Vagina (tissue), 2 donors: ENCODE data around the gene CFAP221. TPM values are rescaled to one million over a fixed set of nuclear protein-coding genes. Genes with fewer than 3 reads are reported as not detected.

Source experiments
- DNase-seq, 2 donors: peaks; one replicate each; pipeline ENCODE4 v3.0.0-alpha.2; 2017; ENCODE audit errors: extremely low spot score in 2 of 2
- H3K27ac ChIP-seq: fragments of 200-600 bp; sonication (generic); one replicate; pipeline ENCODE4 v1.5.1; 2019
- H3K27me3 ChIP-seq: fragments of 200-600 bp; sonication (generic); one replicate; pipeline ENCODE4 v1.5.1; 2019
- H3K36me3 ChIP-seq, 2 donors: fragments of 200-600 bp; sonication (generic); one replicate each; pipeline ENCODE4 v1.5.1; 2017 to 2019
- H3K4me1 ChIP-seq: fragments of 200-600 bp; sonication (generic); one replicate; pipeline ENCODE4 v1.5.1; 2019
- H3K4me3 ChIP-seq, 2 donors: fragments of 200-600 bp; sonication (generic); 1 replicate in 1 of 2; 2 replicates in 1 of 2; pipeline ENCODE4 v1.5.1; 2016 to 2019
- H3K9me3 ChIP-seq: fragments of 200-600 bp; sonication (generic); one replicate; pipeline ENCODE4 v1.5.1; 2019
- CTCF ChIP-seq, 3 experiments: fragments of 450-650 bp in 2 of 3; fragments of 200-600 bp in 1 of 3; sonication (generic) in 1 of 3; IDR thresholded peaks; one replicate each; pipeline ENCODE4 v1.5.1; 2017 to 2019; ENCODE audit warnings: antibody characterized with exemption in 3 of 3, mild to moderate bottlenecking in 2 of 3, moderate library complexity in 2 of 3
- POLR2A ChIP-seq, 2 donors: fragments of 450-650 bp; IDR thresholded peaks; one replicate each; pipeline ENCODE4 v1.6.1; 2017; ENCODE audit warnings: antibody characterized with exemption in 2 of 2, mild to moderate bottlenecking in 2 of 2, moderate library complexity in 2 of 2
- POLR2AphosphoS5 ChIP-seq, 2 donors: sonication (generic); formaldehyde crosslinking; IDR thresholded peaks; one replicate each; pipeline ENCODE4 v1.9.0; 2017; ENCODE audit warnings: antibody characterized with exemption in 2 of 2, mild to moderate bottlenecking in 2 of 2, low read depth in 1 of 2; ENCODE audit not compliant: insufficient read depth in 1 of 2
- intact Hi-C: fragments of 100-400 bp; cut with DNase I; formaldehyde crosslinking; loops from one replicate; pipeline ENCODE4 v1.15.1; 2023
- total RNA-seq: library from RNA; depleted of rRNA; stranded (reverse); fragments of >200 nt; gene quantifications from one replicate; pipeline ENCODE4 v1.2.3, GENCODE V29; 2016

The CFAP221 gene
- total RNA-seq, 1 donor from 2014 or later: 3.9 TPM

GRCh38 chr2:119692310-119692709, 148.1 kb downstream of the CFAP221 start:
- intact Hi-C loops: no loop called here
- no peaks in the 10 kb centered on the region for H3K27me3 ChIP-seq
- H3K9me3 ChIP-seq: no peaks in the 10 kb centered on the region
- no peak overlapping the region for H3K27ac ChIP-seq
- H3K4me3 ChIP-seq: no peak overlapping the region
- DNase-seq: no peak
- peaks cover 11% of the 10 kb centered on the region for H3K4me1 ChIP-seq
- TF ChIP-seq POLR2AphosphoS5 (IDR thresholded peaks at IDR 0.05; ENCODE audit: insufficient read depth in 1 of 2, low read depth in 1 of 2) (no peak), POLR2A (IDR thresholded peaks at IDR 0.05) (no peak), CTCF (IDR thresholded peaks at IDR 0.05) (no peak)
- H3K36me3 ChIP-seq: peaks cover 0 to 20% of the 10 kb centered on the region in 2 donors

- DNase-seq: no peak
- H3K4me3 ChIP-seq: no peak overlapping the region
- no peaks in the 10 kb centered on the region for H3K27me3 ChIP-seq
- no peaks in the 10 kb centered on the region for H3K9me3 ChIP-seq
- TF ChIP-seq CTCF (IDR thresholded peaks at IDR 0.05): no peak
- no peak for TF ChIP-seq POLR2A (IDR thresholded peaks at IDR 0.05)
- no peak for TF ChIP-seq POLR2AphosphoS5 (IDR thresholded peaks at IDR 0.05; ENCODE audit: insufficient read depth in 1 of 2, low read depth in 1 of 2)
- intact Hi-C loops: no loop called here
- H3K27ac ChIP-seq: no peak overlapping the region
- H3K36me3 ChIP-seq: peaks cover 0 to 14% of the 10 kb centered on the region in 2 donors
- peaks cover 11% of the 10 kb centered on the region for H3K4me1 ChIP-seq
Measured at GRCh38 chr2:119692954-119693353, 148.7 kb downstream of the CFAP221 start.

GRCh38 chr2:119693567-119693966, 149.3 kb downstream of the CFAP221 start:
- Histone ChIP-seq H3K9me3 (no peaks in the 10 kb centered on the region), H3K27ac (no peak overlapping the region), H3K27me3 (no peaks in the 10 kb centered on the region), H3K36me3 (peaks cover 0 to 9% of the 10 kb centered on the region in 2 donors), H3K4me1 (peaks cover 11% of the 10 kb centered on the region), H3K4me3 (no peak overlapping the region)
- intact Hi-C loops: no loop called here
- DNase-seq: no peak
- no peak for TF ChIP-seq POLR2A (IDR thresholded peaks at IDR 0.05)
- TF ChIP-seq POLR2AphosphoS5 (IDR thresholded peaks at IDR 0.05; ENCODE audit: insufficient read depth in 1 of 2, low read depth in 1 of 2): no peak
- no peak for TF ChIP-seq CTCF (IDR thresholded peaks at IDR 0.05)

- Histone ChIP-seq H3K27me3 (no peaks in the 10 kb centered on the region), H3K36me3 (peaks cover 0 to 6% of the 10 kb centered on the region in 2 donors), H3K27ac (no peak overlapping the region), H3K4me1 (peaks cover 11% of the 10 kb centered on the region), H3K9me3 (no peaks in the 10 kb centered on the region), H3K4me3 (no peak overlapping the region)
- no peak for DNase-seq
- no peak for TF ChIP-seq CTCF (IDR thresholded peaks at IDR 0.05)
- TF ChIP-seq POLR2A (IDR thresholded peaks at IDR 0.05): no peak
- TF ChIP-seq POLR2AphosphoS5 (IDR thresholded peaks at IDR 0.05; ENCODE audit: insufficient read depth in 1 of 2, low read depth in 1 of 2): no peak
- intact Hi-C loops: no loop called here
Measured at GRCh38 chr2:119693967-119694366, 149.7 kb downstream of the CFAP221 start.

- Histone ChIP-seq H3K27me3 (no peaks in the 10 kb centered on the region), H3K4me3 (peak overlapping the region in 1 of 2 donors; percentile 13), H3K9me3 (no peaks in the 10 kb centered on the region), H3K4me1 (peaks cover 11% of the 10 kb centered on the region), H3K27ac (no peak overlapping the region), H3K36me3 (peaks cover 0 to under 1% of the 10 kb centered on the region in 2 donors)
- DNase-seq: no peak
- no peak for TF ChIP-seq POLR2A (IDR thresholded peaks at IDR 0.05)
- TF ChIP-seq CTCF (IDR thresholded peaks at IDR 0.05): no peak
- TF ChIP-seq POLR2AphosphoS5 (IDR thresholded peaks at IDR 0.05; ENCODE audit: insufficient read depth in 1 of 2, low read depth in 1 of 2): no peak
- intact Hi-C loops: no loop called here
Measured at GRCh38 chr2:119694470-119694844, 150.2 kb downstream of the CFAP221 start.
